HEK293 (cell line): ENCODE data around the gene PHF19.

Experiments
- CTCF ChIA-PET: fragments of 350-600 bp; formaldehyde crosslinking; extraction: SDS; loops from one replicate; lab custom pipeline; 2021; ENCODE audit warnings: antibody characterized with exemption; lab: Yijun Ruan, JAX
- POLR2A ChIA-PET: fragments of 300-600 bp; formaldehyde crosslinking; extraction: SDS; loops from one replicate; lab custom pipeline; 2020; ENCODE audit warnings: antibody characterized with exemption, inconsistent platforms; lab: Yijun Ruan, JAX
- H3K27ac ChIP-seq: fragments of 200-500 bp; sonication (Bioruptor generic); 2 replicates; pipeline ENCODE4 v1.5.1; 2014; ENCODE audit warnings: low read depth, low read length, control low read depth, inconsistent platforms; ENCODE audit errors: extremely low read depth
- H3K36me3 ChIP-seq, 2 experiments: fragments of 200-500 bp in 1 of 2; sonication (Bioruptor generic) in 1 of 2; 1 replicate in 1 of 2; 2 replicates in 1 of 2; pipeline ENCODE4 v1.5.1; 2014 to 2017; ENCODE audit warnings: inconsistent platforms in 2 of 2, low read length in 2 of 2; ENCODE audit not compliant: control insufficient read depth in 2 of 2, insufficient read depth in 1 of 2
- H3K4me1 ChIP-seq: fragments of 200-500 bp; sonication (Bioruptor generic); 2 replicates; pipeline ENCODE4 v1.5.1; 2014; ENCODE audit warnings: mild to moderate bottlenecking, low read length, inconsistent platforms; ENCODE audit not compliant: control insufficient read depth, insufficient read depth
- H3K4me3 ChIP-seq: 2 replicates; pipeline ENCODE4 v1.5.1; 2011; ENCODE audit warnings: low read depth, mild to moderate bottlenecking, control low read depth, low read length, moderate library complexity
- H3K9me3 ChIP-seq: fragments of 200-500 bp; sonication (Bioruptor generic); 2 replicates; pipeline ENCODE4 v1.5.1; 2014; ENCODE audit warnings: low read depth, low read length, inconsistent platforms; ENCODE audit not compliant: control insufficient read depth, insufficient read depth
- FEZF1 ChIP-seq: fragments of 450-650 bp; formaldehyde crosslinking; IDR thresholded peaks from 2 replicates; pipeline ENCODE4 v1.5.1; 2016; ENCODE audit warnings: missing biosample characterization, missing genetic modification characterization
- GLIS1 ChIP-seq: fragments of 450-650 bp; formaldehyde crosslinking; IDR thresholded peaks from 2 replicates; pipeline ENCODE4 v1.5.1; 2016; ENCODE audit warnings: missing biosample characterization, missing genetic modification characterization
- GLIS2 ChIP-seq: fragments of 450-650 bp; formaldehyde crosslinking; IDR thresholded peaks from 2 replicates; pipeline ENCODE4 v1.5.1; 2016; ENCODE audit warnings: missing biosample characterization, missing genetic modification characterization
- HIC1 ChIP-seq: fragments of 450-650 bp; formaldehyde crosslinking; IDR thresholded peaks from 2 replicates; pipeline ENCODE4 v1.5.1; 2016; ENCODE audit warnings: missing biosample characterization, missing genetic modification characterization
- MEIS1 ChIP-seq: sonication (generic); formaldehyde crosslinking; IDR thresholded peaks from 2 replicates; pipeline ENCODE4 v1.8.1; 2022; ENCODE audit warnings: missing genetic modification reagents, mild to moderate bottlenecking, borderline replicate concordance
- RBAK ChIP-seq: fragments of 450-650 bp; formaldehyde crosslinking; IDR thresholded peaks from 2 replicates; pipeline ENCODE4 v1.5.1; 2016; ENCODE audit warnings: missing biosample characterization, missing genetic modification characterization
- SP2 ChIP-seq: fragments of 450-650 bp; formaldehyde crosslinking; IDR thresholded peaks from 2 replicates; pipeline ENCODE4 v1.5.1; 2016; ENCODE audit warnings: missing biosample characterization, missing genetic modification characterization
- TRIM28 ChIP-seq: IDR thresholded peaks from 2 replicates; pipeline ENCODE4 v1.6.1; 2011; ENCODE audit warnings: low read length, control low read depth, borderline replicate concordance
- TSHZ1 ChIP-seq: fragments of 450-650 bp; formaldehyde crosslinking; IDR thresholded peaks from 2 replicates; pipeline ENCODE4 v1.5.1; 2016; ENCODE audit warnings: missing biosample characterization, missing genetic modification characterization, borderline replicate concordance
- WT1 ChIP-seq: fragments of 450-650 bp; formaldehyde crosslinking; IDR thresholded peaks from 2 replicates; pipeline ENCODE4 v1.5.1; 2016; ENCODE audit warnings: missing biosample characterization, missing genetic modification characterization
- ZBTB17 ChIP-seq: fragments of 450-650 bp; formaldehyde crosslinking; IDR thresholded peaks from 2 replicates; pipeline ENCODE4 v1.5.1; 2016; ENCODE audit warnings: missing biosample characterization, missing genetic modification characterization
- ZBTB26 ChIP-seq: fragments of 450-650 bp; formaldehyde crosslinking; optimal IDR thresholded peaks from 2 replicates; pipeline ENCODE3; 2016; ENCODE audit warnings: missing biosample characterization, mild to moderate bottlenecking, missing genetic modification characterization
- ZEB2 ChIP-seq: fragments of 450-650 bp; formaldehyde crosslinking; IDR thresholded peaks from 2 replicates; pipeline ENCODE4 v1.5.1; 2016; ENCODE audit warnings: missing biosample characterization, missing genetic modification characterization
- ZIC2 ChIP-seq: fragments of 450-650 bp; formaldehyde crosslinking; IDR thresholded peaks from 2 replicates; pipeline ENCODE4 v1.5.1; 2016; ENCODE audit warnings: missing biosample characterization, missing genetic modification characterization
- ZNF121 ChIP-seq: fragments of 450-650 bp; formaldehyde crosslinking; IDR thresholded peaks from 2 replicates; pipeline ENCODE4 v1.5.1; 2016; ENCODE audit warnings: missing biosample characterization, missing genetic modification characterization
- ZNF24 ChIP-seq: fragments of 450-650 bp; formaldehyde crosslinking; IDR thresholded peaks from 2 replicates; pipeline ENCODE4 v1.5.1; 2016; ENCODE audit warnings: missing biosample characterization, missing genetic modification characterization
- ZNF292 ChIP-seq: fragments of 450-650 bp; formaldehyde crosslinking; IDR thresholded peaks from 2 replicates; pipeline ENCODE4 v1.5.1; 2016; ENCODE audit warnings: low read depth, missing biosample characterization, missing genetic modification characterization, borderline replicate concordance
- ZNF302 ChIP-seq: fragments of 450-650 bp; formaldehyde crosslinking; IDR thresholded peaks from 2 replicates; pipeline ENCODE4 v1.5.1; 2016; ENCODE audit warnings: missing biosample characterization, missing genetic modification characterization, low read depth
- ZNF341 ChIP-seq: fragments of 450-650 bp; formaldehyde crosslinking; IDR thresholded peaks from 2 replicates; pipeline ENCODE4; 2016; ENCODE audit warnings: low read depth, missing biosample characterization, missing genetic modification characterization
- ZNF362 ChIP-seq: fragments of 450-650 bp; formaldehyde crosslinking; IDR thresholded peaks from 2 replicates; pipeline ENCODE4 v1.5.1; 2016; ENCODE audit warnings: missing biosample characterization, missing genetic modification characterization
- ZNF423 ChIP-seq: fragments of 450-650 bp; formaldehyde crosslinking; IDR thresholded peaks from 2 replicates; pipeline ENCODE4 v1.5.1; 2016; ENCODE audit warnings: missing biosample characterization, missing genetic modification characterization
- ZNF596 ChIP-seq: fragments of 450-650 bp; IDR thresholded peaks from 2 replicates; pipeline ENCODE4 v1.5.0; 2018; ENCODE audit warnings: missing biosample characterization, mild to moderate bottlenecking, missing genetic modification characterization, moderate library complexity
- ZNF624 ChIP-seq: fragments of 450-650 bp; formaldehyde crosslinking; IDR thresholded peaks from 2 replicates; pipeline ENCODE4 v1.5.1; 2017; ENCODE audit warnings: missing biosample characterization, missing genetic modification characterization
- ZNF629 ChIP-seq: fragments of 450-650 bp; formaldehyde crosslinking; IDR thresholded peaks from 2 replicates; pipeline ENCODE4 v1.5.1; 2017; ENCODE audit warnings: missing biosample characterization, missing genetic modification characterization
- ZNF645 ChIP-seq: fragments of 450-650 bp; formaldehyde crosslinking; IDR thresholded peaks from 2 replicates; pipeline ENCODE4; 2016; ENCODE audit warnings: missing biosample characterization, missing genetic modification characterization
- ZNF670 ChIP-seq: fragments of 450-650 bp; formaldehyde crosslinking; IDR thresholded peaks from 2 replicates; pipeline ENCODE4 v1.5.1; 2016; ENCODE audit warnings: missing biosample characterization, missing genetic modification characterization, low read depth
- TF ChIP-seq, protein P1 (sequence below): fragments of 450-650 bp; formaldehyde crosslinking; IDR thresholded peaks from 2 replicates; pipeline ENCODE4 v1.5.1; 2017; ENCODE audit warnings: missing biosample characterization, missing genetic modification characterization
- TF ChIP-seq, protein P2 (sequence below): fragments of 450-650 bp; IDR thresholded peaks from 2 replicates; pipeline ENCODE4 v1.5.1; 2018; ENCODE audit warnings: missing biosample characterization, missing genetic modification characterization

Gene PHF19

DNA sequence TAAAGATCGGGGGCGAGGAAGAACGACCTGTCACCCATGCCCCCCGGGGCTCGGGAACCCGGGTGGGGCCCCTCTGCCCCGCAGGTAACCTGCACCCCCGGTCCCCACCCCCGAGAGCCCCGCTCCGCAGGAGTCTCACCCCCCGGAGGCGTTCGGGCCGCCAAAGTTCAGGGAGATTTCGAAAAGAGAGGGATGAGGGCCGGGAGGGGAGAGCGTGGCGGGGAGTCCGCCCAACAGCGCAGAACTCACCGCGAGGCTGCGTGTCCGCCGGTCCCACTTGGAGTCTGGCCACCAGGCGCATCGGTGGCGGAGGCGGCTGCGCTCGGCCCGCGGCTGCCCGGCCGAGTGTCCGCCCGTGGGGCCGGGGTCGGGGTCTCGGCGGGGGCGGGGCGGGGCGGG is at the start of gene PHF19:
TSS of gene PHF19 (minus strand) at position 347 of the 399 bp plus-strand sequence. CDS start 2,447 bp downstream, outside the sequence.
- peaks cover 0 to 29% of the 10 kb centered on the region in 2 experiments; a peak in 2 of 3 replicates for H3K36me3 ChIP-seq
- ChIA-PET POLR2A (interaction anchor here (0.6 to 1.0 kb wide), 3 partner anchors 9 to 83 kb away, joined by 3 to 5 read pairs (median 3); partner anchors contain the start of gene FBXW2), CTCF (no interaction called here)
- no peaks in the 10 kb centered on the region for H3K4me1 ChIP-seq
- no peaks in the 10 kb centered on the region for H3K9me3 ChIP-seq
- H3K4me3 ChIP-seq = peak within 1 kb of the TSS; percentile 72
- H3K27ac ChIP-seq = peak within 1 kb of the TSS; percentile 71
- no peak for TF ChIP-seq TRIM28
- TF ChIP-seq, protein P1, sequence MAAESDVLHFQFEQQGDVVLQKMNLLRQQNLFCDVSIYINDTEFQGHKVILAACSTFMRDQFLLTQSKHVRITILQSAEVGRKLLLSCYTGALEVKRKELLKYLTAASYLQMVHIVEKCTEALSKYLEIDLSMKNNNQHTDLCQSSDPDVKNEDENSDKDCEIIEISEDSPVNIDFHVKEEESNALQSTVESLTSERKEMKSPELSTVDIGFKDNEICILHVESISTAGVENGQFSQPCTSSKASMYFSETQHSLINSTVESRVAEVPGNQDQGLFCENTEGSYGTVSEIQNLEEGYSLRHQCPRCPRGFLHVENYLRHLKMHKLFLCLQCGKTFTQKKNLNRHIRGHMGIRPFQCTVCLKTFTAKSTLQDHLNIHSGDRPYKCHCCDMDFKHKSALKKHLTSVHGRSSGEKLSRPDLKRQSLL (tag by site-specific recombination) = no peak
- TF ChIP-seq WT1 = no peak
- TF ChIP-seq ZNF645 (tag by site-specific recombination) = no peak
- no peak for TF ChIP-seq ZEB2 (tag by site-specific recombination)
- TF ChIP-seq RBAK (tag by site-specific recombination) = no peak
- TF ChIP-seq ZNF362 (tag by site-specific recombination) = no peak
- no peak for TF ChIP-seq ZBTB17 (tag by site-specific recombination)
- 0 out of 2 replicates have a peak, but pooled peaks have one; percentile 57 for TF ChIP-seq ZNF341 (tag by site-specific recombination)
- TF ChIP-seq ZNF292 = no peak
- TF ChIP-seq ZNF624 (tag by site-specific recombination) = no peak
- no peak for TF ChIP-seq ZNF596 (tag by site-specific recombination)
- TF ChIP-seq ZNF670 = no peak
- no peak for TF ChIP-seq SP2
- TF ChIP-seq ZBTB26 (tag by site-specific recombination) = peak; percentile 15
- TF ChIP-seq ZNF302 = no peak
- TF ChIP-seq ZNF423 = peak; percentile 47; the same call in 1 of the 2 replicates
- peak; percentile 75 for TF ChIP-seq GLIS1
- peak; percentile 62 for TF ChIP-seq ZIC2 (tag by site-specific recombination)
- TF ChIP-seq MEIS1 (CRISPR knock-in tag) = no peak
- 0 out of 2 replicates have a peak, but pooled peaks have one; percentile 3 for TF ChIP-seq ZNF629
- TF ChIP-seq, protein P2, sequence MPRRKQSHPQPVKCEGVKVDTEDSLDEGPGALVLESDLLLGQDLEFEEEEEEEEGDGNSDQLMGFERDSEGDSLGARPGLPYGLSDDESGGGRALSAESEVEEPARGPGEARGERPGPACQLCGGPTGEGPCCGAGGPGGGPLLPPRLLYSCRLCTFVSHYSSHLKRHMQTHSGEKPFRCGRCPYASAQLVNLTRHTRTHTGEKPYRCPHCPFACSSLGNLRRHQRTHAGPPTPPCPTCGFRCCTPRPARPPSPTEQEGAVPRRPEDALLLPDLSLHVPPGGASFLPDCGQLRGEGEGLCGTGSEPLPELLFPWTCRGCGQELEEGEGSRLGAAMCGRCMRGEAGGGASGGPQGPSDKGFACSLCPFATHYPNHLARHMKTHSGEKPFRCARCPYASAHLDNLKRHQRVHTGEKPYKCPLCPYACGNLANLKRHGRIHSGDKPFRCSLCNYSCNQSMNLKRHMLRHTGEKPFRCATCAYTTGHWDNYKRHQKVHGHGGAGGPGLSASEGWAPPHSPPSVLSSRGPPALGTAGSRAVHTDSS (tag by site-specific recombination) = no peak
- TF ChIP-seq ZNF24 (tag by site-specific recombination) = 0 out of 2 replicates have a peak, but pooled peaks have one; percentile 9
- TF ChIP-seq GLIS2 (tag by site-specific recombination) = peak; percentile 64
- no peak for TF ChIP-seq FEZF1 (tag by site-specific recombination)
- no peak for TF ChIP-seq ZNF121 (tag by site-specific recombination)
- TF ChIP-seq HIC1 = no peak
- TF ChIP-seq TSHZ1 = no peak
